C4-2B (cell line): ENCODE measurements around the gene GEN1.
"Not testable (repeated sequence)": the region's sequence is repeated elsewhere in the genome, so short reads cannot be mapped to it uniquely, and the experiment has no call there.

Source experiments
- H3K27ac ChIP-seq: fragments of 450-650 bp; 2 replicates; pipeline ENCODE4 v1.5.1; 2017
- ZFX ChIP-seq: fragments of 450-650 bp; IDR thresholded peaks from 2 replicates; pipeline ENCODE4 v1.6.1; 2017
- TF ChIP-seq, protein P1 (sequence below): fragments of 450-650 bp; conservative IDR thresholded peaks from 2 replicates; pipeline ENCODE4 v1.5.1; 2017; ENCODE audit warnings: mild to moderate bottlenecking

Gene GEN1

DNA sequence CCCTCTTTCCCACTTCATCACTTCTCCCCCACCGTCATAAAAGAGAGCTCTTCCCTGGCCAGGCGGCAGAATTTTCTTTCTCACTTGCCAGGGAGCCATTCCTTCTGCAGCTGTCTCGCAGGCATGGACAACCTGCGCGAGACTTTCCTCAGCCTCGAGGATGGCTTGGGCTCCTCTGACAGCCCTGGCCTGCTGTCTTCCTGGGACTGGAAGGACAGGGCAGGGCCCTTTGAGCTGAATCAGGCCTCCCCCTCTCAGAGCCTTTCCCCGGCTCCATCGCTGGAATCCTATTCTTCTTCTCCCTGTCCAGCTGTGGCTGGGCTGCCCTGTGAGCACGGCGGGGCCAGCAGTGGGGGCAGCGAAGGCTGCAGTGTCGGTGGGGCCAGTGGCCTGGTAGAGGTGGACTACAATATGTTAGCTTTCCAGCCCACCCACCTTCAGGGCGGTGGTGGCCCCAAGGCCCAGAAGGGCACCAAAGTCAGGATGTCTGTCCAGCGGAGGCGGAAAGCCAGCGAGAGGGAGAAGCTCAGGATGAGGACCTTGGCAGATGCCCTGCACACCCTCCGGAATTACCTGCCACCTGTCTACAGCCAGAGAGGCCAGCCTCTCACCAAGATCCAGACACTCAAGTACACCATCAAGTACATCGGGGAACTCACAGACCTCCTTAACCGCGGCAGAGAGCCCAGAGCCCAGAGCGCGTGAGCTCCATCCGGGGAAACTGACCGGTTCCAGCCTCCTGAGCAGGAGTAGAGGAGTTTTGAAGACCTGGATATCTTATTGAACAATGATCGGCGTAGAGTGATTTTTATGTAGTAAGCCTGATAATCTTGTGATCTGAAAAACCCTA is 62.7 kb downstream of the GEN1 start, which contains the start of gene MSGN1:
Gene MSGN1 (plus strand): TSS at position 65 of the 850 bp plus-strand sequence. CDS start 59 bp downstream, at position 124.
- TF ChIP-seq, protein P1, sequence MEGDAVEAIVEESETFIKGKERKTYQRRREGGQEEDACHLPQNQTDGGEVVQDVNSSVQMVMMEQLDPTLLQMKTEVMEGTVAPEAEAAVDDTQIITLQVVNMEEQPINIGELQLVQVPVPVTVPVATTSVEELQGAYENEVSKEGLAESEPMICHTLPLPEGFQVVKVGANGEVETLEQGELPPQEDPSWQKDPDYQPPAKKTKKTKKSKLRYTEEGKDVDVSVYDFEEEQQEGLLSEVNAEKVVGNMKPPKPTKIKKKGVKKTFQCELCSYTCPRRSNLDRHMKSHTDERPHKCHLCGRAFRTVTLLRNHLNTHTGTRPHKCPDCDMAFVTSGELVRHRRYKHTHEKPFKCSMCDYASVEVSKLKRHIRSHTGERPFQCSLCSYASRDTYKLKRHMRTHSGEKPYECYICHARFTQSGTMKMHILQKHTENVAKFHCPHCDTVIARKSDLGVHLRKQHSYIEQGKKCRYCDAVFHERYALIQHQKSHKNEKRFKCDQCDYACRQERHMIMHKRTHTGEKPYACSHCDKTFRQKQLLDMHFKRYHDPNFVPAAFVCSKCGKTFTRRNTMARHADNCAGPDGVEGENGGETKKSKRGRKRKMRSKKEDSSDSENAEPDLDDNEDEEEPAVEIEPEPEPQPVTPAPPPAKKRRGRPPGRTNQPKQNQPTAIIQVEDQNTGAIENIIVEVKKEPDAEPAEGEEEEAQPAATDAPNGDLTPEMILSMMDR, result no peak
- TF ChIP-seq ZFX, result no peak
- no peak within 1 kb of the TSS for H3K27ac ChIP-seq

DNA sequence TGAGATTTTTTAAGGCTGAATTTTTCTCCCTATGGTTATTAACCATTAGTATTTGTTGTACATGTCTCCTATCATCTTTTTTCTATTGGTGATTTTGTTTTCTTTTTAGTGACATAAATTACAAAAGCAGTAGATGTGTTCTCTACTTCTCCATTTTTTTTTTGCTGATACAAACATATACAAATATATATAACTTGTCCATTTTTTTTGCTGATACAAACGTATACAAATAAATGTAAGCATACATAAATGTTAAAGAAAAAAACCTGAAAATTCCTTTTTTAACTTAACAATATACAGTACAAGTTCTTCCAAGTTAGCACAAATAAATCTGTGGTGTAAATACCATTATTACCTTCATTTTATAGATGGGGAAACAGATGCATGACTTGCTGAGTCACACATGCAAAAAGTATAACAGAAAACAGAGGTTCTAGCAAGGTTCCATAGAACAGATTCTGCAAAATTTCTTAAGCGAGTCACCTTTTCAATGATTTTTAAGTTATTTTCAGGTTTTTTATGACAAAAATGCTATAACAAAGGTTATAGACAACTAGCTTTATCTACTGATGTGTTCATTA is 64.4 kb downstream of the GEN1 start:
- TF ChIP-seq, protein P1, result no peak
- TF ChIP-seq ZFX, result no peak
- H3K27ac ChIP-seq, result no peak overlapping the region

DNA sequence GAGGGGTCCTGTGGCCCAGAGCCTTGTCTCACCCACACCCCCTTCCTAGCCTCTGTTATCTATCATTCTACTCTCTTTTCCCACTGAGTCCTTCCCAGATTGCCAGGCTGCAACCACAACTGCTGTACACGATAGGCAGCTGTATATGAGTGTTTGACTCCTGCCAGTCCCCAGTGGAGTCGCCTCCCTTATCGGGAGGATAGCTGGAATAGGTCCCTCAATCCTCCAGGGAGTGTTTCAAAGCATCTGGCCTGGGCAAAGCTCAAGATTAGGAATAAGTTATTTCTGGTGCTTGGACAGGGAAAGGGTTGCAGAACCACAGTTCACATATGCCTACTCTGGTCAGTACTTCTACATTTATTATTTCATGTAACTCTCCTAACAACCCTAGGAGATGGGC is 67.1 kb downstream of the GEN1 start:
- no peak overlapping the region for H3K27ac ChIP-seq
- TF ChIP-seq, protein P1, result no peak
- no peak for TF ChIP-seq ZFX

DNA sequence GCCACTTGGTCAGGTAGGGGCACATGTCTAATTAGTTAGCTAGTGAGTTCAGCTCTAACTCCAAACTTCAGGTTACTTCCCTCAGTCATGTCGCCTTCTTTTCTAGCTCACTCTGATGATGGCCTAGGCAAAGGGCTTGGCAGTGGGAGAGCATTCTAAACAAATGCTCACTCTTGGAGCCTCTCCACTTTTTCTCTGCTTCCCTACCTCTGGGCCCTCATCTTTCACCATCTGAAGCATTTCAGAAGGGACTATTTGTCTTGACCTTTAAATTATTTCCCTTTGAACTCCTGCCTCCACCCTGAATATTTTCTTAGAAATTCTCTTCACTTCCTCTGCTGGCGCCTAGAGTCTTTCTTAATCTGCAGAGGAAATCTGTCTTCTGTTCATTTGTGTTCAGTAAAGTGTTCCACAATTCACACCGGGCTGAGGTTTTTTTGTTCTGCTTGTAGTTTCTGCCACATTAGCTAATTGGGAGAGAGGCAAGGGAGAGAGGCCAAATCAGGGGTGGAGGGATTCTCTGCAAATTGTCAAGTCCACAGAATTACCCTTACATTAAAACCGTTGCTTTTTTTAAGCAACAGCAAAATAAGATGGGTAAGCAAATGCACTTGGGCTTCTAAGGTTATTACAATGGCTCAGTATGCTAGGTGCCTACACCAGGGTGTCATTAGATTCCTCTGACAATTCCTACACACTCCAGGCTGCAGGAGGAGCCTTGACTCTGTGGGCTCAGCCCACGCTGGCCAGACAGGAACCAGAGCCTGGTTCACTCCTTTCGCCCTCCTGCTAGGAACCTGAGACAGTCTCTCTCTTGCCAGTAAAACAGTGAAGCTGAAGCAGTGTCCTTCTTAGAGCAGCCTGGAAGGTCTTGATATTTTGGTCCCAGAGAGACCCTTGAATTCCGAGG is 67.9 kb downstream of the GEN1 start:
- TF ChIP-seq, protein P1, result no peak
- no peak for TF ChIP-seq ZFX
- no peak overlapping the region for H3K27ac ChIP-seq

DNA sequence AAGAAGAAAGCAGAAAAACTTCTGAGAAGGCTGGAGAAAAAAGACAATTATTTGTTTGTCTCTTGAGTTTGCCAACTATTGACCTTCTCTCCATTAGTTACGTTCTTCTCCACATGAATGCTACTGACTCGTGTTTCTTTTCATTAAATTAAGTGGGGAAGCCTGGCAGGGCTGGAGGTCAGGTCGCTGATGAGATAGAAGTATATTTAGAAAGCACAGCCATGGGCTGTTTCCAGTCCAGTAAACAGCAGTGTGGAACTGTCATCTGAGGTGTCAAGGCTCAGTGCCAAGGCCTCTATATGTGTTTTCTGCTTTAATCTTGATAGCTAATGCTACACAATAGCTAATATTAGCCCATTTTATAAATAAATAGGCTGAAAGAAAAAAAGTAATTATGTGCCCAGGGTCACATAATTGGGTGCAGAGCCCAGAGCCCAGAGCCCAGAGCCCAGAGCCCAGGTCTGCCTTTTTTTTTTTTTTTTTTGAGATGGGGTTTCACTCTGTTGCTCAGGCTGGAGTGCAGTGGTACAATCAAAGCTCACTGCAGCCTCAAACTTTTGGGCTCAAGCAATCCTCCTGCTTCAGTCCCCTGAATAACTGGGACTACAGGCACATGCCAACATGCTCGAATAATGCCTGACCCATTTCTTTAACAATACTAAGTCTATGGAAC is 68.6 kb downstream of the GEN1 start:
- H3K27ac ChIP-seq, result no peak overlapping the region
- no peak for TF ChIP-seq ZFX
- TF ChIP-seq, protein P1, result no peak

DNA sequence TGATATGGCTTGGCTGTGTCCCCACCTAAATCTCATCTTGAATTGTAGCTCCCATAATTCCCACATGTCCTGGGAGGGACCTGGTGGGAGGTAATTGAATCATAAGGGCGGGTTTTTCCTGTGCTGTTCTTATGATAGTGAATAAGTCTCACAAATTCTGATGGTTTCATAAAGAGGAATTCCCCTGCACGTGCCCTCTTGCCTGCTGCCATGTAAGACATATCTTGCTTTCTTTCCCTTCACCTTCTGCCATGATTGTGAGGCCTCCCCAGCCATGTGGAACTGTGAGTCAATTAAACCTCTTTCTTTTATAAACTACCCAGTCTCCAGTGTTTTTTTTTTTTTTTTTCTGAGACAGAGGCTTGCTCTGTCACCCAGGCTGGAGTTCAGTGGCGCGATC is 69.7 kb downstream of the GEN1 start:
- not testable (repeated sequence) for H3K27ac ChIP-seq

DNA sequence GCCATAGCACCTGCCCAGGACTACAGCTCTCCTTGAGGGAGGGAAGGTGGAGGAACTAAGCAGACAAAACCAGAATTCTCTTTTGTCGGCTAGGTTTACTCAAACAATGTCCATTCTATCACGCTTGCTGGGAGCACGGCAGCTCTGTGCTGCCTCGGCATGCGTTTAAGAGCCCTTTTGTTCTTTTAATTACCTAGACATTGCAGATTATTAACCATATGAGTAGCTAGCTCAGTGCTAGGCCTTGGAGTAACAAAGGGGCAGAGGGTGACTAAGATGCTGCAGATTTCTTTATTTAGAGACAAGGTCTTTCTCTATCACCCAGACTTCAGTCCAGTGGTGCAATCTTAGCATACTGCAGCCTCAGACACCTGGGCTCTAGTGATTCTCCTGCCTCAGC is 73.4 kb downstream of the GEN1 start:
- no peak overlapping the region for H3K27ac ChIP-seq
- TF ChIP-seq ZFX, result no peak
- TF ChIP-seq, protein P1, result no peak
